ENCODE results near the gene DIS3L2.

Gene DIS3L2, protein sequence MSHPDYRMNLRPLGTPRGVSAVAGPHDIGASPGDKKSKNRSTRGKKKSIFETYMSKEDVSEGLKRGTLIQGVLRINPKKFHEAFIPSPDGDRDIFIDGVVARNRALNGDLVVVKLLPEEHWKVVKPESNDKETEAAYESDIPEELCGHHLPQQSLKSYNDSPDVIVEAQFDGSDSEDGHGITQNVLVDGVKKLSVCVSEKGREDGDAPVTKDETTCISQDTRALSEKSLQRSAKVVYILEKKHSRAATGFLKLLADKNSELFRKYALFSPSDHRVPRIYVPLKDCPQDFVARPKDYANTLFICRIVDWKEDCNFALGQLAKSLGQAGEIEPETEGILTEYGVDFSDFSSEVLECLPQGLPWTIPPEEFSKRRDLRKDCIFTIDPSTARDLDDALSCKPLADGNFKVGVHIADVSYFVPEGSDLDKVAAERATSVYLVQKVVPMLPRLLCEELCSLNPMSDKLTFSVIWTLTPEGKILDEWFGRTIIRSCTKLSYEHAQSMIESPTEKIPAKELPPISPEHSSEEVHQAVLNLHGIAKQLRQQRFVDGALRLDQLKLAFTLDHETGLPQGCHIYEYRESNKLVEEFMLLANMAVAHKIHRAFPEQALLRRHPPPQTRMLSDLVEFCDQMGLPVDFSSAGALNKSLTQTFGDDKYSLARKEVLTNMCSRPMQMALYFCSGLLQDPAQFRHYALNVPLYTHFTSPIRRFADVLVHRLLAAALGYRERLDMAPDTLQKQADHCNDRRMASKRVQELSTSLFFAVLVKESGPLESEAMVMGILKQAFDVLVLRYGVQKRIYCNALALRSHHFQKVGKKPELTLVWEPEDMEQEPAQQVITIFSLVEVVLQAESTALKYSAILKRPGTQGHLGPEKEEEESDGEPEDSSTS

DNA sequence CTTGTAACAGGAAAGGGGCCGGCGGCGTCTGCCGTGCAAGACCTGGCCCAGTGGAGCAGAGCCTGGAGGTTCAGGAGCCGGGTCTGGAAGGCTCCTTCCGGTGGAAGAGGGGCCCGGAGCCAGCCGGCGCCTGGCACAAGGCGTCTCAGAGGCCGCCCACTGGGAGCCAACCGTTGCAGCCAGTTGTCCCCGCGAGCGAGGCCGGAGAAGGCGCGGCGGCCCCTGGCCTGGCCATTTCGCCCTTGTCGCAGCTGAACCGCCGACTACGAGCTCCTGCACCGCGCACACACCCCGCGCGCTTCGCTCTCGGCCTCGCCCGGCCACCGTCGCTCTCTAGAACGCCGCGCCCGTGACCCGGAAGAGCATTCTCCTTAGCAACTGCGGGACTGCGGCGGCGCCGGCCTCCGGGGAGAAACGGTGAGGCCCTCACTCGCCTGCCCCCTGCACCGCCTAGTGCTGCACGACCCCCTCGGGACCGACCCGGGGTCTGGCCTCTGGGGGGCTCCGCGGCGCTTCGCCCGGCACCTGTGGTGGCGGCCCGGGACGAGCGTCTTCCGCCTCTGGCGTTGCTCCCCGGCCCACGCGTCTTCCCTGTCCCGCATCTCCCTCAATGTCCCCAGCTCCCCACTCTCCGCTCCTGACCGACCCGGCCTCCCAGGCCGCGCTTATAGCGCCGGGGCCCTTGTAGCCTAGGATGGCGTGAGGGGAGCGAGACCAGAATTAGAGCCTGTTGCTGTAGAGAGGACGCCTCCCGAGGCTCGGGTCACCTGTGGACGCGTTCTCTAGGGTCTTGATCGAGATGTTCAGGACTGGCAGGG is at the start of gene DIS3L2:
Gene DIS3L2, plus strand, starts transcription at position 365 of the 818 bp plus-strand sequence. CDS start 53,215 bp downstream, outside the sequence.
- DNase-seq (ENCODE audit: low spot score) = peak; percentile 81

DNA sequence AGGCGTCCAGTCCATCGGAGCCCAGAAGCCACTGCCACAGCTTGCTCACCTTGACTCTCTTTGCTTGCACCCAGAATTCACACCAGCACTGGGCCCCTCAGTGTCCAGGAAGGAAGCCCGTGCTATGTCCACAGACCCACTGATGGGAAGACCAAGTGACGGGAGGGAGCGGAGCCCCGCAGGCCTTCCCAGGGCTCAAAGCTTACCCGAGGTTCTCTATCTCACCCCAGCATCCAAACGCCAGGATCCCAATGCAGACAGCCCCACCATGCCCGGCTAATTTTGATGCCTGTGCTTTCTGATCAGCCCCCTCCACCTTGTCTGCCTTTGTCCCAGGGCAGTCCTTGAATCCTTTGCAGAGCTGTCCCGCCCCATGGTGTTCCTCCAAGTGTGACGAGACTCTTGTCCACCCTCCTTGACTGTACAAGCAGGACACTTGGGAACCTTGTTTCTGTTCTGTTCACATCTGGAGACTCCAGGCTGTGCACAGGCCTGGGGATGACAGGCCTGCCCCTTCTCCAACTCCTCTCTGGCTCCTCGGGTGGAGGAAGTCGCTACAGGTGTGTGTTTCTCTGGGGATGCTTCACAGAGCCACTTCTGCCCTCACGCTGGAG is 47.3 kb upstream of the DIS3L2 start:
- DNase-seq (ENCODE audit: low spot score) = no peak

DNA sequence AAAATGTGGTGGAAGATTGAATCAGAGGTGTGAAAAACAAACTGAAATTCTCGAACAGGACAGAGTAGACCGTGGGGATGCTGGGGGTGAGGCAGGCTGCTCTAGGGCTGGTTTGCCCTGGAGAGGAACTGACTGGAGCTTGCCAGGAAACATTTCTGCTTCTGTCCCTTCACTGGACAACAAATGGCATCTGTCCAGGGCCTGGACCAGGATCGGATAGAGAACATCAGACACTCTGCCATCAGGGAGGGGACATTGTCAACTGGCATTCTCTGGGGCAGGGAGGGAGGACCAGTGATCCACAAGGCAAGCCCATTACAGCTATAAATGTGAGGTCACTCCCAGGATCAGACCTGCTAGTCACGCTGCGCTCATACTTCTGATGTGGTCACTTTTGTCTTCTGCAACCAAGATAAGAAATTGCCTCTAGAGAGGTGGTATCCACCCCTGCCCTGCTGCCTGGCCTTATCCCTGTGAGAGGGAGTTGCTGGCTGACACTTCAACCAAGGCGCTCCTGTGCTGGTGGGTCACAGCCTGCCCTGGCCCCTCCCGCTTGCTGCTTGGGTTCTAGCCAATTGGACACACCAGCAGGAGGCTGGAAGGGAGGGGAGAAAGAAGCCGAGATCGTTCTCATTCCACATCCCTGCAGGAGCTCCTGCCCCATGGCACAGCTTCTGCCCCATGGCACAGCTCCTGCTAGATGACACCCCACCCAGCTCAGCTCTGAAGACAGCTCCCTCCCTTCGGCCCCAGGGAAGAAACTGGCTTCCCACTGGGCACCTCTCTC is 44.0 kb upstream of the DIS3L2 start:
- DNase-seq (ENCODE audit: low spot score) = no peak

DNA sequence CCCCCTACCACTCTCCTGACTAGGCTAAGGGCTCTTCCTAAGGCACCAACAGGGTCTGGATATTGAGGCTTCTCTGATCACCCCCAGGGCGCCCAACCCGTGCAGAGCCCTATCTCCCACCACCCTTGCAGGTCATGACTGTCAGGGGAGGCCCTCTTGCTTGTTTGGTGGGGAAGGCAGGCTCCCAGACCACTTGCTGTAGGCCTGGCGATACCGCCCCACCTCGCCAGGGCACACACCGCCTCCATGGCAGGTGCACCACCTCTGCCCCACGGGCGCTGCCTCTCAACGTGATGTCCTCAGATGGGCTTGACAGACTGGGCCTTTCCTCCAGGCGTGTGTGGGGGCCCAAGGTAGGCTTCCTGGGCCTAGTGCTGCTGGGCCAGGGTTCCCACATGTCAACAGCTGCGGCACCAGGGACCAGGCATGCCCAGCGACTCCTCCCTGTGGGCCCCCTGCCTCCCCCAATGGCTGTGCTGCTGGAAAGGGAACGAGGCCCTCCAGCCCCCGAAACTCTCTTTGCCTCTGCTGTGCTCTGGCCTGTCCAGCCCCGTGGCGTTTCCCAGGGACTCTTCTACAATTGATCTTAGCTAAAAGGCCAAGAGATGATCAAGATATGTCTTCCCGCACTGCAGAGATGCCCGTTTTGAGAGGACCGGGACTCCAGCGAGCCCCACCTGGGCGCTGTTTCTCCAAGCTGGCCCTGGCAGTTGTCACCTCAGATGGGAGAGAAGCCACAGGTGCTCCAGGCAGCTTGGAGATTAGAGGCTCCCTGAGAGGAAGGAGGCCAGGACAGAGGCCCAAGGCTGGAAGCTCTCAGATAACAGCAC is 42.8 kb upstream of the DIS3L2 start:
- DNase-seq (ENCODE audit: low spot score) = no peak

DNA sequence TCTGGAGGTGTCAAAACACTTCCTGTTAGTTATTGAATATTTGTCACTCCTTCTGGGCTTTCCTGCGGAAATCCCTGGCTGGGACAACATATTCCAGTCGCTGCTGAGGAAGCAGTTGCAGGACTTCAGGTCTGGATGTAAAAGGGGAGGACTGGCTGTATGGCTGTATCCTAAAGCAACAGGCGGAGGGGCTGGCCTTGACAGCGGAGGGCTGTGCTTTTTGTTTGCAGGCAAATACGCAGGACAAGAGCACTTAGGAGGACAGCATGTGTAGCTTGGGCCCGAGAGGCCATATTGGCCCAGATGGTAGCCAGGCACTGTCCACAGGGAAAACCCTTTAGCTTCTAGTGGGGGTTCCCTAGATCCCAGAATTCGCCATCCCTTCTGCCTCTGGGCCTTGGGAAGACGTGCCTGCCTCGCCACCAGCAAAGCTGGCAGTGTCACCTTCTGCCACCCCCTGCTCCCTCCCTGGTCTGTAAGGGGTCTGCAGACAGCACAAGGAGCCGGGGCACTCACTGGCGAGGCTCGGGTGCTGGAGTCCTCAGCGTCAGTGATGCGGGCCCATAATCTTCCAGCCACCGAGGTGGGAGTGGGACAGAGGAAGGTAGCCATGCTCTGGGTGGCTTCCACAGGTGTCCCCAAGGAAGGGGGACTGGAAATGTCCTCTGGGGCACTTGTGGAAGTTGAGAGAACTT is 42.0 kb upstream of the DIS3L2 start:
- no peak for DNase-seq (ENCODE audit: low spot score)

DNA sequence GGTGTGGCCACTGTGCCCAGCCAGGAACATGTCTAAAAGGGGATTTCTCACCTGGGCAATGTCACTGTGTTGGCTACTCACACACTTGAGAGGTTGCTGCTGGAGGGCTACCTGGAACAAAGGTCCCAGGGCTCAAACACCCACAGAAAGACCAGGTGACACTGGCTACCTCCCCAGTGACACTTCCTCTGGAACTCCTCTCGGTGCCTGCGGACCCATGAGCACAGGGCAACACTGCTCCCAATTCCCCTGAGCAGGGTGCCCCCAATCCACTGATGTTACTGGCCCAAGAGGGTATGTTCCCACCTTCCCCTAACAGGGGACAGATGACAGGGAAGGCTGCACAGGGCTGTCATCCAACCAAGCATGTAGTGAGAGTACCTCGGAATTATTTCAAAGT is 41.1 kb upstream of the DIS3L2 start:
- DNase-seq (ENCODE audit: low spot score) = no peak

DNA sequence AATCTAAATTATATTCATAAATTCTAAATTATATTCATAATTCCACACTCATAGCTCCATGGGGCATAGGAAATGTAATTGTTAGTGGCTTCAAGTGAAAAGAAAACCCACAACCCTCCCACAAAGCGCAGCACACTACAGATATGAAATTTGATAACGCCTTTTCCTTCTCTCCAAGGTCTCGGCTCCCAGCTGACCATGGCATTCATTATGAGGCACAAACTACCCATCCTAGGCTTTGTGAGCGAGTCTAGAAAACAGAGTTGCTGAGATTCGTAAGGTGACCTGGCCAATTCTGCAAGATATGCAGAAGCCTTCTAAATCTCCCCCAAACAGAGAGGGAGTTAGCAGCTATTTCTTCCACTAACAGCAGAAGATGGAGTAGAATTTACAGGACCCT is 40.7 kb upstream of the DIS3L2 start:
- DNase-seq (ENCODE audit: low spot score) = no peak

DNA sequence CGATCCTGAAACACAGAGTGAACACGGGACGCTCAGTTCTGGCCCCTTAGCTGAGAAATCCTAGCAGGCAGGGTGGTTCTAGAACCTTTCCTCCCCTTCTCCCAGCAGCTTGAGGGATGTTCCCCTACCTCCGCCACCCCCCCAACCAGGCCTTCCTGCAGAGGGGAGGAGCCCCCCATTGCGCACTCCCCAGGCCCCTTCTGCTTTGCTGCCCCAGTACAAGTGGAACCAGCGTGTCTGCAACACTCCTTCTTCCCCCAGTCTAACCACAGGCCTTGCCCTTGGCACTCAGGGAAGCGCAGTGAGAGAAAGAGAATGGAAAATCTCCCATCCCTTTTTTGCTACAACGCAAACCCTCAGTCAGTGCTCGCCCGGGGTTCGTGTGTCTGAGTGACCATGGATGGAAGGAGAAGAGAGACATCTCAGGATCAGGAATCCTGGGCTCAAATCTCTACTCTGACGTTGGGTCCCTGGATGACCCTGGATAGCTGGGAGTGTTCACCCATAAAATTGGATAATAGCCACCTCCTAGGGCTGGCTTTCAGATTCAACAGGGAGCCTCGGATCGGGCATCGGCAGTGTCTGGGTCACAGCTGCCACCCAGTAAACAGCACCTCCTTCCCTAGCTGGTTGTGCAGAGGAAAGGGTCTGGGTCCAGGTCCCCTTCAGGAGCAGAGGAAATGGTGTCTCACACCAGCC is 39.1 kb upstream of the DIS3L2 start:
- no peak for DNase-seq (ENCODE audit: low spot score)

DNA sequence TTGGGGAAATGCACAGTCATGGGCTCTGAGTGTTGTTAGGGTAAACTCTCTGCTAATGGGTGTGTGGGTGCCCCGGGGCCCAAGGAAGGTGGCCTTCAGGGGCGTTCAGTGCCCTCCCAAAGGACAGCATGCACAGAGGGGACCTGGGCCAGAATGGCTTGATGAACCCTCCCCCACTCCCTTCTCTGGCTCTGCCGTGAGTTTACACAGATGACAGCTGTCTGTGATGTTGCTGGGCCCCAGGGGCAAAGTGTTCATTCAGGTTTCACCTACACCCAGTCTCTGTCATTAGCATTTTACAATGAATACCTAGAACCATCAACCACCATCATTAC is 38.5 kb upstream of the DIS3L2 start:
- DNase-seq (ENCODE audit: low spot score) = no peak

DNA sequence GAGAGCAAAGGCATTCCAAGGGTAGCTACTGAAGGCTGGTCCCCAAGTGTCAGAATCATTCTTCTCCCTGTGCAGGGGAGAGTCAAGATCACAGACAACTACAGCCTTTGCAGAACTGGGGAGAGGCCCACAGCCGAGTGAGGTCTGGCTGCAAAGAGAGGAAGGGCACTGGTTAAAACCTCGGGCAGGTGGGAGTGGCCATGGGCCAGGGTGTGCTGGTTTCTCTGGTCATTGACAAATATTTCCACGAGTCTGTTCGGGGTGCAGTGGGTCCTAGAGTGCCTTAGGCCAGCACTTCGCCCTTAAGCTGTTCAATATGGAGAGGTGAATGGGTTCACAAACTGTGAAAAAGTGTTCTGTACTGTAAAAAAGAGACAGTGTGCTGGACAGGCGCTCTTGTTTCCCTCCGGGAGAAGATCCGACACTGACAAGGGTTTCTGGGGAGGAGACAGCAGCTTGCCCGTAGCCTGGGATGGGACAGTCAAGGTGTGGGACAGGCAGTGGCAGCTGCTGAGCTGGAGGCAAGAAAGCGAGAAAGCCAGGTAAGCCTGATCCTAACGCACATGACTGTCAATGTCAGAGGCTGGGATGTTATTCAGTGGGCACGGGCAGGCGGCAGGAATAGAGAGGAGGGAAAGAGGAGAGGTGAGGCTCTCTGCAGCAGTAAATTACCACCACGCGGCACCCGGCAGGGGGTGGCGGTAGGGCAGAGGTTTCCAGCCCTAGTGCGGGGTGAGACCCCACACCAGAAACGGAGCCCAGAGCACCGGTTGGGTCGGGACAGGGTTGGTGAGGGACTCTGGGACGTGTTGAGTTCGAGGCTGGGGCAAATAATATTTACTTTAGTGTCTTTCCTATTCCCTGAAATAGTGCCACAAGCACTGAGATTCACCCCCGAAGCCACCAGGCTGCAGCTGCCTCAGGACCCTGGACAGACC is 37.3 kb upstream of the DIS3L2 start:
- DNase-seq (ENCODE audit: low spot score) = no peak

DNA sequence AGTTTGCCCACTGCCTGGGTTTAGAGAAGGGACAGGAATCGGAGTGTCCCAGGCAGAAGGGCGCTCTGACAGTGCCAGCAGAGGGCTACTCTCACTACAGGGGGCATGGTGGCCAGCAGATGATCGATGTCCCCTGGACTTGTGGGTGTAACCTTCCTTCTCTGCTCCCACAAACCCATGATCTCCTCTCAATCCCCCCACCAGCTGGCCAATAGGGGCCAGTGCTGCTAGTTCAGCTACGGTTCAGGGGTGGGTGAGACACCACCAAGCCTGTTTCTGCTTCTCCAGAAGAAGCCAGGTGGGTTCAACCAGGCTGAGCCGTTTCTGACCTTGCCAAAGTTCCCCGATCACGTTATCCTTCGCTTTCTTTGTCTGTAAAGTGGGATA is 36.6 kb upstream of the DIS3L2 start:
- peak; percentile 55 for DNase-seq (ENCODE audit: low spot score)

DNA sequence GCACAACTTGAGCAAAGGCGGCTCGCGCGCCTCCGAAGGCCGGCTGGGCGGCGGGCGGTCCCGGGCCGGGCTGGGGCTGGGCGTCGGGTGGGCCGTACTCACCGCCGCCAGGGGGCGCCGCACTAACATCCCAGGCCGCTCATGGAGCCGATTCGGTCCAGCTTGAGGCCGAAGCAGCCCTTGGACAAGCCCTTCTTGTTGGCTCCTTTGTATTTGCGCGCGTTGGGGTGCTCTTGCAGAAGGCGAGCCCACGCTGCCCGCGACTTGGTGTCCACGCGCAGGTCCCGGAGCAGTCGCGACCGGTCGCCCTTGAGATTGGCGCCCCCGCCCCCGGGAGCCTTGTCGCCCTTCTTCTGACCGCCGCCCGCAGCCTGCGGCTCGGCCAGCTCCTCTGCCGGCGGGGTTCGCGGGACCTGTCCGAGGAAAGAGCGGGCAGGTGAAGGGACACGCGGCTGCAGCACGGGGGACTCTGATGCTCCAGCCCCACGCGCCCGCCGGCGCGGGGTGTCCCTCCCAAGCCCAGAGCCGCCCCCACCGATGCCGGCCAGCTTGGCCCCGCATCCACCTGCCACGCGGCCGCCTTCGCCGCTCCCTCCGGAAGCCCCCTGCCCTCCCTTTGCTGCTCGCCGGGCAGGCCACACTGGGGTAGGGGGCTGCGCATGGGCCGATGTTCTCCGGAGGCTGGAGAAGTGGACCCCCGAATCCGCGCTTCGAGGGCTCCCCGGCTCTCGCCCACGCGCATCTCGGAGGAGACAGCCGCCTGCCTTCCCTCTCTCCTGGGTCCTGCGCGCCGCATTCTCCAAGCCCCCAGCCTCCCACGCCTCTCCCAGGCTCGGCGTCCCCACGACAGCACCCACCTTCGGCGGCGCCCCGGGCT is 36.0 kb upstream of the DIS3L2 start:
- peak; percentile 87 for DNase-seq (ENCODE audit: low spot score)

DNA sequence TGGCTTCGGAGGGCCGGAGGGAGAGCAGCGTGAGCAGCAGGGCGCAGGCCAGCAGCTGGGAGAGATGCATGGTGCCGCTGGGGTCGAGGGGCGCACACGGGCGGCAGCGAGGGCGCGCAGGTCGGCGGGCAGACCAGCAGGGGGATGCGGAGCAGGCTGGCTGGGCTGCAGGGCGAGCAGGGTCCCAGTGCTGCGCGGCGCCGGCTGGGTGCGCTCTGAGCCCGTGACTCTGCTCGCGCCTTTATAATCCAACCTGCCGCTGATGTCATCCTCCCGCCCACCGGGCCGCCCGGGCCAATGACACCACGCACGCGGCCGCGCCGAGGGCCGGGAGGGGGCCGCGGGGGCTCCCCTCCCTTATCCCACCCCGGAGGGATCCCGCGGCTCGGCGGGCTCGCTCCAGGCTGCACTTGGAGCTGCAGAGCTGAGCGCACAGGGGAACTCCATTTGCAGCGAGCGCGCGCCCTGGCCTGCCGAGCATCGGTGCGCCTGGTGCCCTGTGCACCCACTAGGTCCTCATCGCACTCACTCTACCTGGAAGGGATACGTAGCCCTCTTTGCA is 35.3 kb upstream of the DIS3L2 start, which contains the start of gene NPPC:
Gene NPPC, minus strand, starts transcription at position 217 of the 562 bp plus-strand sequence. Its CDS starts 147 bp downstream, at position 70.
- peak; percentile 87 for DNase-seq (ENCODE audit: low spot score)

DNA sequence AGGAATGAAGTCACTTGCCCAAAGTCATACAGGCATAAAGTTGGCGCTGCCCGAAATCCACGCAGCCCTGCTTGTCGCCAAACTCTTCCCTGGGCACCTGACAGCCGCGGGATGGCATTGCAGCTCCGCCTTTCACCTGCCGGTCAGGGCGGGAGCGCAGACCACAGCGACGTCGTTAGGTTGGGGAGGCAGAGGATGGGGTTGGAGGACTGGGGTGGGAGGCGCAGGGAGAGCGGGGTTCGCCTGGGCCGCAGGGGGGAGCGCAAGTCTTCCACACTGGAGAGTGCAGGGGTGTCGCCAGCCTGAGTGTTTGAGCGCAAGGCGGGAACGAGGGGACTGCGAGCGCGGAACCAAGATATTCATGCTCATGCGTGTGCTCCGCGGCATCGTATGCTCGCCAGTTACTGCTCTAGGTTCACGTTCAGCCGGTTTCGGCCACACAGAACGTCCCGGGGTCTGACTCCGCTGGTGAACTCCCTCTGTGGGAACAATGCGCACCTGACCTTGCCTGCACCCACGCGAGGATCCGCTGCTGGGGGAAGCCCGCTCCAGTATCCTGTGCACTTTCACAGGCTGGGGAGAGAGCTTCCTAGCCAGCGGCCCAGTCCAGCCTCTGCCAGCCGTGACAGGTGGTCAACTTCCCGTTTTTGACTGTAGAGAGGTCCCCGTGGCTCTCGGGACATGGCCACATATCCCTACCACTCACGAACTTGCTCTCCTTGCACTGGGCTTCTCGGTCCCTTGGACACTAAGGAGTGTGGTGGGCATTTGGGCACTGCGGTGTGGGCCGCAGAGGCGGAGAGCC is 34.5 kb upstream of the DIS3L2 start:
- no peak for DNase-seq (ENCODE audit: low spot score)

DNA sequence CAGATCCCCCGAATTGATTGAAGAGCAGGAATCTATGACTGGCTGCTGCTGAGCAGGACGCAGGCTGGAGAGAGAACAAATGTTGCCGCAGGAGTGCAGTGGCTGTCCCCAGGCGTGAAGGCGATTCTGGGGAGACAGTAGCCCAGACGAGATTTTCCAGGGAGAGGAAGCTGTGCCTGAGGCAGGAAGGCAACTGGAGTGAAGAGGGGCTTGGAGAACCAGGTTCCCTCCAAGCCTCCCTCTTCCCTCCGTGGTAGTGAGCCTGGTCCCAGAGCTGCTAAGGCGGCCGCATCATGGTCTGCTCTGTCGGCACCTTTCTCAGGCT is 34.0 kb upstream of the DIS3L2 start:
- DNase-seq (ENCODE audit: low spot score) = no peak

DNA sequence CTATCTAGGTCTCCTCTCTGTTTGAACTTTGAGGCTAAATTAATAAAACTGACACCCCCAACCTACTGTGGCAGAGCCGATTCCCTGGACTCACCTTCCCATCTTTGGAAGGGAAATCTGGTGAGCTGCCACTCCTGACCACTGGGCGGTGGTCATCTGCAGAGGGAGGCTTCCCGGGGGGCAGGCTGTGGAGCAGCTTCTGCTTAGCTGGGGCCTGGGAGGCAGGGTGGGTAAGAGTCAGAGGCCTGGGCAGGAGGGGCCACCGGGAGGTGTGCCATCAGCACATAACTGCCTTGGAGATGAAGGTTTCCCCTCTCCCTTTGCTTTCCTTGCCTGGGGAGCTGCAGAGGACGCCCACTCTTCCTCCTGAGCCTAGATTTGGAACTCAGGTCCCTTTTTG is 33.0 kb upstream of the DIS3L2 start:
- no peak for DNase-seq (ENCODE audit: low spot score)

All from HuH-7 (cell line).